Left ventricle myocardium inferior (tissue), 1 donor: ENCODE results near the gene ELMO1. TPM values are rescaled to one million over a fixed set of nuclear protein-coding genes. Genes with fewer than 3 reads are reported as not detected.

Experiments
- DNase-seq: peaks from one replicate; pipeline ENCODE4 v3.0.0-alpha.2; 2020
- H3K27ac ChIP-seq: fragments of 200-600 bp; replicated peaks from 2 replicates; pipeline ENCODE4 v1.8.0; 2021
- H3K27me3 ChIP-seq: fragments of 200-600 bp; 2 replicates; pipeline ENCODE4 v1.8.0; 2021; ENCODE audit warnings: low read depth
- H3K36me3 ChIP-seq: fragments of 200-600 bp; 2 replicates; pipeline ENCODE4 v1.8.0; 2021
- H3K4me1 ChIP-seq: fragments of 200-600 bp; 2 replicates; pipeline ENCODE4 v1.8.0; 2021
- H3K4me3 ChIP-seq: fragments of 200-600 bp; 2 replicates; pipeline ENCODE4 v1.8.0; 2021; ENCODE audit warnings: mild to moderate bottlenecking, moderate library complexity
- H3K9me3 ChIP-seq: fragments of 200-600 bp; replicated peaks from 2 replicates; pipeline ENCODE4 v1.8.0; 2021
- CTCF ChIP-seq: fragments of 200-600 bp; IDR thresholded peaks from 2 replicates; pipeline ENCODE4 v1.8.0; 2021; ENCODE audit warnings: antibody characterized with exemption, mild to moderate bottlenecking, borderline replicate concordance
- intact Hi-C: fragments of 100-400 bp; cut with micrococcal nuclease; formaldehyde crosslinking; loops from one replicate; pipeline ENCODE4 v1.11.0; 2022
- total RNA-seq: library from RNA; stranded (reverse); fragmentation: NEBNext Ultra II Directional; extraction: Animal tissue kit (Norgen Biotek cat#: 25700); gene quantifications from one replicate; pipeline ENCODE4 v1.2.1, GENCODE V29; 2021
- donor health status: DM: no; HTN: yes; CAD: no; lungs with severe emphysema.

The ELMO1 gene
- total RNA-seq, 1 donor from 2014 or later = 10.0 TPM

GRCh38 chr7:37092548-37092947 is 356.1 kb downstream of the ELMO1 start:
- Histone ChIP-seq H3K9me3 (no peaks in the 10 kb centered on the region), H3K27me3 (no peaks in the 10 kb centered on the region), H3K36me3 (peaks cover 16% of the 10 kb centered on the region), H3K4me1 (peaks cover 5% of the 10 kb centered on the region), H3K27ac (no peak overlapping the region), H3K4me3 (no peak overlapping the region)
- no peak for DNase-seq
- intact Hi-C loops = no loop called here
- TF ChIP-seq CTCF = no peak

GRCh38 chr7:37089972-37090371 is 358.7 kb downstream of the ELMO1 start:
- DNase-seq = no peak
- no peak overlapping the region for H3K27ac ChIP-seq
- no peak overlapping the region for H3K4me3 ChIP-seq
- intact Hi-C loops = no loop called here
- H3K9me3 ChIP-seq = no peaks in the 10 kb centered on the region
- peaks cover 9% of the 10 kb centered on the region for H3K4me1 ChIP-seq
- TF ChIP-seq CTCF = no peak
- no peaks in the 10 kb centered on the region for H3K27me3 ChIP-seq
- peaks cover under 1% of the 10 kb centered on the region for H3K36me3 ChIP-seq

GRCh38 chr7:37085600-37085999 is 363.1 kb downstream of the ELMO1 start:
- Histone ChIP-seq H3K4me3 (no peak overlapping the region), H3K36me3 (no peaks in the 10 kb centered on the region), H3K27me3 (no peaks in the 10 kb centered on the region), H3K9me3 (no peaks in the 10 kb centered on the region), H3K4me1 (peaks cover 35% of the 10 kb centered on the region), H3K27ac (no peak overlapping the region)
- intact Hi-C loops = no loop called here
- no peak for TF ChIP-seq CTCF
- no peak for DNase-seq

GRCh38 chr7:37084303-37084702 is 364.4 kb downstream of the ELMO1 start:
- no peak for DNase-seq
- peaks cover 30% of the 10 kb centered on the region for H3K4me1 ChIP-seq
- no peak overlapping the region for H3K4me3 ChIP-seq
- peak overlapping the region; percentile 70 for H3K27ac ChIP-seq
- TF ChIP-seq CTCF = no peak
- no peaks in the 10 kb centered on the region for H3K27me3 ChIP-seq
- intact Hi-C loops = no loop called here
- no peaks in the 10 kb centered on the region for H3K9me3 ChIP-seq
- no peaks in the 10 kb centered on the region for H3K36me3 ChIP-seq

- H3K27ac ChIP-seq = peak overlapping the region; percentile 70
- no peaks in the 10 kb centered on the region for H3K36me3 ChIP-seq
- no peaks in the 10 kb centered on the region for H3K9me3 ChIP-seq
- peak; percentile 39 for DNase-seq
- no peak overlapping the region for H3K4me3 ChIP-seq
- intact Hi-C loops = no loop called here
- peaks cover 30% of the 10 kb centered on the region for H3K4me1 ChIP-seq
- no peak for TF ChIP-seq CTCF
- H3K27me3 ChIP-seq = no peaks in the 10 kb centered on the region
Measured at GRCh38 chr7:37083311-37084096, 365.2 kb downstream of the ELMO1 start.
